ENCODE measurements around the gene MYO7B.
"Not testable (repeated sequence)": the region's sequence is repeated elsewhere in the genome, so short reads cannot be mapped to it uniquely, and the experiment has no call there.

MYO7B gene

GRCh38 chr2:127570282-127571250 is 35.1 kb downstream of the MYO7B start:
- H3K4me3 ChIP-seq (replicated peaks; ENCODE audit: low read depth, low read length) = no peak overlapping the region
- no peak for DNase-seq (ENCODE audit: extremely low read depth, low read depth)
- TF ChIP-seq CTCF (IDR thresholded peaks at IDR 0.05; ENCODE audit: low read depth, low read length, missing control alignments) = no peak

DNA sequence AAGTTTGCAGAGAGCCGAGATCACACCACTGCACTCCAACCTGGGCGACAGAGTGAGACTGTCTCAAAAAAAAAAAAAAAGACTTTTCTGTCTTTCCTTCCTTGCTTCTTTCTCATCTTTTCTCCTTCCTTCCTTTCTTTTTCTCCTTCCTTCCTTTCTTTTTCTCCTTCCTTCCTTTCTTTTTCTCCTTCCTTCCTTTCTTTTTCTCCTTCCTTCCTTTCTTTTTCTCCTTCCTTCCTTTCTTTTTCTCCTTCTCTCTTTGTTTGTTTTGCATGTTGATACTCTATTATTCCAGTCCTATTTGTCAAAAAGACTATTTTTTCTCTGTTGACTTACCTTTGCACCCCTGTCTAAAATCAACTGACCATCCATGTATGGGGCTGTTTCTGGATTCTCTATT is 36.9 kb downstream of the MYO7B start:
- not testable (repeated sequence) for H3K4me3 ChIP-seq (replicated peaks; ENCODE audit: low read depth, low read length); DNase-seq (ENCODE audit: extremely low read depth, low read depth)

DNA sequence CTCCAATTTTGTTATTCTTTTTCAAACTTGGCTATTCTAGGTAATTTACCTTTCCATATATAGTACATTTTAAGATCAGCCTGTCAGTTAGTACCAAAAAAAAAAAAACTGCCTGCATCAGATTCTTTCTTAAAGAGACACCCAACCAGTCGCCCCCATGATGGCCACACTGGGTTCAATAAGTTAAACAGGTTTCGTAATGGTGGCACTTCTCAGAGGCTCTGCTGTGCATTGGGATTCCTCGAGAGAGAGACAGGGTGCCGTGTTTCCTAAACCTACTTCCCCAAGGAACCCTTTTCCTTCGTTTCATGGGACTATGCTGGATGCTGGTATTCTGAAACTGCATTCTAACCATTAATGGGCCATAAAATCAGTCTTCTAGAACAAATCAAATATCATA is 37.4 kb downstream of the MYO7B start:
- no peak for TF ChIP-seq CTCF (IDR thresholded peaks at IDR 0.05; ENCODE audit: low read depth, low read length, missing control alignments)

DNA sequence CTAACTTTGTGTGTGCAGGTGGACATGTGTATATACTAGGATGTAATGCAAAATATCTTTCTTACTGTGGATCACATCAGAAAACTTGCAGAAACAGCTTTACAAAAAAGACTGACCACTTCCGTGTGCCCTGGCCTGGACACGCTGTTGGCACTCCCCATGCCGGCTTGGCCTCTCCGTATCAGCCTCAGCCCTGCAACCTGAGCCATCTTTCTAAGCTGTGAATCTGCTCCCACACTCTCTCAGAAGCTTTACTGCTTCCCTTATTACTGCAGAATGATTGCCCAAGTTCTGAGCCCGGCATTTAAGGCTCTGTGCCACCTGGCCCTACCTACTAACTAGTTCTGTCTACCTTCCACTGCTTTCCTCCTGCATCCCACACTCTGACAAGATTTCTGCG is 37.8 kb downstream of the MYO7B start:
- no peak overlapping the region for H3K4me3 ChIP-seq (replicated peaks; ENCODE audit: low read depth, low read length)
- TF ChIP-seq CTCF (IDR thresholded peaks at IDR 0.05; ENCODE audit: low read depth, low read length, missing control alignments) = no peak
- DNase-seq (ENCODE audit: extremely low read depth, low read depth) = no peak

More for the DNA sequence above, 37.4 kb downstream of the MYO7B start:
- H3K4me3 ChIP-seq (replicated peaks; ENCODE audit: low read depth, low read length) = no peak overlapping the region
- DNase-seq (ENCODE audit: extremely low read depth, low read depth) = no peak

GRCh38 chr2:127573771-127574170 is 38.3 kb downstream of the MYO7B start:
- DNase-seq (ENCODE audit: extremely low read depth, low read depth) = no peak
- no peak overlapping the region for H3K4me3 ChIP-seq (replicated peaks; ENCODE audit: low read depth, low read length)
- TF ChIP-seq CTCF (IDR thresholded peaks at IDR 0.05; ENCODE audit: low read depth, low read length, missing control alignments) = no peak

GRCh38 chr2:127574656-127575055 is 39.2 kb downstream of the MYO7B start:
- no peak for DNase-seq (ENCODE audit: extremely low read depth, low read depth)
- H3K4me3 ChIP-seq (replicated peaks; ENCODE audit: low read depth, low read length) = no peak overlapping the region
- no peak for TF ChIP-seq CTCF (IDR thresholded peaks at IDR 0.05; ENCODE audit: low read depth, low read length, missing control alignments)

GRCh38 chr2:127575185-127575765 is 39.8 kb downstream of the MYO7B start:
- DNase-seq (ENCODE audit: extremely low read depth, low read depth) = no peak
- TF ChIP-seq CTCF (IDR thresholded peaks at IDR 0.05; ENCODE audit: low read depth, low read length, missing control alignments) = no peak
- no peak overlapping the region for H3K4me3 ChIP-seq (replicated peaks; ENCODE audit: low read depth, low read length)
